Lower leg skin (tissue), 4 donors: ENCODE data around the gene SETDB2. TPM values are rescaled to one million over a fixed set of nuclear protein-coding genes. Genes with fewer than 3 reads are reported as not detected.

Experiments
- DNase-seq, 2 donors: peaks; one replicate each; pipeline ENCODE4 v3.0.0-alpha.2; 2019; ENCODE audit warnings: low spot score in 2 of 2
- H3K4me3 ChIP-seq: fragments of 200-600 bp; sonication (generic); 2 replicates; pipeline ENCODE4 v1.5.1; 2017; ENCODE audit warnings: mild to moderate bottlenecking, low read depth; ENCODE audit not compliant: poor library complexity, severe bottlenecking
- CTCF ChIP-seq, 3 donors: fragments of 450-650 bp; IDR thresholded peaks; one replicate each; pipeline ENCODE4 v1.5.1; 2016; ENCODE audit warnings: antibody characterized with exemption in 3 of 3, mild to moderate bottlenecking in 3 of 3, moderate library complexity in 2 of 3
- POLR2A ChIP-seq, 2 donors: fragments of 450-650 bp; IDR thresholded peaks; one replicate each; pipeline ENCODE4 v1.6.1; 2016 to 2017; ENCODE audit warnings: antibody characterized with exemption in 2 of 2, mild to moderate bottlenecking in 1 of 2, moderate library complexity in 1 of 2
- WGBS, 2 donors: methylation state at CpG; one replicate each; pipeline ENCODE4 v1.1.5; 2018; 5-methylcytosine and 5-hydroxymethylcytosine counted together
- intact Hi-C: fragments of 100-400 bp; cut with DNase I; formaldehyde crosslinking; loops from one replicate; pipeline ENCODE4 v1.15.0; 2023; ENCODE audit warnings: low total_unique reads
- total RNA-seq, 4 donors: library from RNA; depleted of rRNA; stranded (reverse); fragments of >200 nt; gene quantifications; one replicate each; pipeline ENCODE4 v1.1.0, GENCODE V29; 2016

The SETDB2 gene
- total RNA-seq, 4 donors from 2014 or later, result 9.3 to 14.4 (median 9.9) TPM

GRCh38 chr13:49538404-49538803, 94.3 kb downstream of the SETDB2 start:
- H3K4me3 ChIP-seq, result no peak overlapping the region
- intact Hi-C loops, result no loop called here
- 81 to 89% methylated on average over 2 of the region's 2 CpGs for WGBS, 2 donors
- TF ChIP-seq POLR2A (IDR thresholded peaks at IDR 0.05) (no peak), CTCF (IDR thresholded peaks at IDR 0.05) (no peak)
- DNase-seq, result no peak

GRCh38 chr13:49539313-49539712, 95.2 kb downstream of the SETDB2 start:
- no peak for DNase-seq
- intact Hi-C loops, result no loop called here
- 75 to 81% methylated on average over 5 of the region's 5 CpGs for WGBS, 2 donors
- H3K4me3 ChIP-seq, result no peak overlapping the region
- no peak for TF ChIP-seq CTCF (IDR thresholded peaks at IDR 0.05)
- TF ChIP-seq POLR2A (IDR thresholded peaks at IDR 0.05), result no peak

GRCh38 chr13:49539746-49540145, 95.7 kb downstream of the SETDB2 start:
- no peak for DNase-seq
- TF ChIP-seq POLR2A (IDR thresholded peaks at IDR 0.05), result no peak
- TF ChIP-seq CTCF (IDR thresholded peaks at IDR 0.05), result no peak
- intact Hi-C loops, result no loop called here
- H3K4me3 ChIP-seq, result no peak overlapping the region
- 91 to 94% methylated on average over 3 of the region's 3 CpGs for WGBS, 2 donors

GRCh38 chr13:49540552-49540951, 96.5 kb downstream of the SETDB2 start:
- no peak for DNase-seq
- WGBS, 2 donors, result 64 to 65% methylated on average over 7 of the region's 7 CpGs
- intact Hi-C loops, result no loop called here
- H3K4me3 ChIP-seq, result no peak overlapping the region
- TF ChIP-seq CTCF (IDR thresholded peaks at IDR 0.05) (no peak), POLR2A (IDR thresholded peaks at IDR 0.05) (no peak)

- no peak overlapping the region for H3K4me3 ChIP-seq
- TF ChIP-seq CTCF (IDR thresholded peaks at IDR 0.05) (no peak), POLR2A (IDR thresholded peaks at IDR 0.05) (no peak)
- WGBS, 2 donors, result 97% methylated on average over 3 of the region's 3 CpGs
- no peak for DNase-seq
- intact Hi-C loops, result no loop called here
Observed at GRCh38 chr13:49543656-49544055, 99.6 kb downstream of the SETDB2 start.

Other genes with a start within 250 kb of the SETDB2 start
- not detected for gene MLNR, start 223.9 kb upstream of the SETDB2 start, total RNA-seq
- 1 to 10 TPM in 3 of 4 donors, under 1 TPM in 1; 0.84 to 7.2 (median 1.9) TPM for gene CDADC1, start 196.3 kb upstream of the SETDB2 start, total RNA-seq
- gene CAB39L, start 210 bp upstream of the SETDB2 start, total RNA-seq, result 10 to 100 TPM; 14.9 to 31.1 (median 26.3) TPM
- 10 to 100 TPM; 21.2 to 49.4 (median 32.0) TPM for gene PHF11, start 51.7 kb downstream of the SETDB2 start, total RNA-seq
- gene RCBTB1, start 141.3 kb downstream of the SETDB2 start, total RNA-seq, result 10 to 100 TPM in 1 of 4 donors, 1 to 10 TPM in 3; 4.4 to 12.8 (median 6.5) TPM
- under 1 TPM in 2 of 4 donors, not detected in 2; 0.19 to 0.51 TPM for gene ARL11, start 184.2 kb downstream of the SETDB2 start, total RNA-seq
- 100 to 1,000 TPM in 2 of 4 donors, 10 to 100 TPM in 2; 76.4 to 125 (median 99.4) TPM for gene EBPL, start 247.2 kb downstream of the SETDB2 start, total RNA-seq